ENCODE measurements around the gene SPTLC2.

The SPTLC2 gene

GRCh38 chr14:77649326-77649725, 32.9 kb upstream of the SPTLC2 start:
- TF ChIP-seq, protein P1, sequence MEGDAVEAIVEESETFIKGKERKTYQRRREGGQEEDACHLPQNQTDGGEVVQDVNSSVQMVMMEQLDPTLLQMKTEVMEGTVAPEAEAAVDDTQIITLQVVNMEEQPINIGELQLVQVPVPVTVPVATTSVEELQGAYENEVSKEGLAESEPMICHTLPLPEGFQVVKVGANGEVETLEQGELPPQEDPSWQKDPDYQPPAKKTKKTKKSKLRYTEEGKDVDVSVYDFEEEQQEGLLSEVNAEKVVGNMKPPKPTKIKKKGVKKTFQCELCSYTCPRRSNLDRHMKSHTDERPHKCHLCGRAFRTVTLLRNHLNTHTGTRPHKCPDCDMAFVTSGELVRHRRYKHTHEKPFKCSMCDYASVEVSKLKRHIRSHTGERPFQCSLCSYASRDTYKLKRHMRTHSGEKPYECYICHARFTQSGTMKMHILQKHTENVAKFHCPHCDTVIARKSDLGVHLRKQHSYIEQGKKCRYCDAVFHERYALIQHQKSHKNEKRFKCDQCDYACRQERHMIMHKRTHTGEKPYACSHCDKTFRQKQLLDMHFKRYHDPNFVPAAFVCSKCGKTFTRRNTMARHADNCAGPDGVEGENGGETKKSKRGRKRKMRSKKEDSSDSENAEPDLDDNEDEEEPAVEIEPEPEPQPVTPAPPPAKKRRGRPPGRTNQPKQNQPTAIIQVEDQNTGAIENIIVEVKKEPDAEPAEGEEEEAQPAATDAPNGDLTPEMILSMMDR (IDR thresholded peaks at IDR 0.05; ENCODE audit: extremely low read depth, insufficient read depth, missing control alignments) = no peak

DNA sequence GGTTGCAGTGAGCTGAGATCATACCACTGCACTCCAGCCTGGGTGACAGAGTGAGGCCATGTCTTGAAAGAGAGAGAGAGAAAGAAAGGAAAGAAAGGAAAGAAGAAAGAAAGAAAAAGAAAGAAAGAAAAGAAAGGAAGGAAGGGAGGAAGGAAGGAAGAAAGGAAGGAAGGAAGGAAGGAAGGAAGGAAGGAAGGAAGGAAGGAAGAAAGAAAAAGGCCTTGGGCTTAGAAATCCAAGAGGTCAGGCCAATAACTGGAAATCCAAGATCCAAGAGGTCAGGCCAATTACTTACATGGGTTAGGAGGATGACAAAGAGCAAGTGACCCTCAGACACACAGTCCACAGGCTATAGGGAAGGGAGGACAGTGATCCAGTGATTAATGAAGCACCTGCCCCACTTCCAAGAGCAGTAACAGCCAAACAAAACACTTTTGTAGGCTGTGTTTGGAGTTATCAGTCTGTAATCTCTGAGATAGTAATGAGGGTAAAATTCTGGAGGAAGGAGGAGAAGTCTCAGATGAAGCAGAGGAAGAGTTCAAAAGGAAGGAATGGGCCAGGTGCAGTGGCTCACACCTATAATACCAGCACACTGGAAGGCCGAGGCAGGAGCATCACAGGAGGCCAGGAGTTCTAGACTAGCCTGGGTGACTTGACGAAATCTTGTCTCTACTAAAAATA, 32.2 kb upstream of the SPTLC2 start:
- TF ChIP-seq, protein P1 (IDR thresholded peaks at IDR 0.05; ENCODE audit: extremely low read depth, insufficient read depth, missing control alignments) = no peak
- in situ Hi-C loops (cut with MboI; ENCODE audit: low pct_unique_long_range_greater_than_20kb, low sequenced_read_pairs, unreplicated experiment) = no loop called here

More at GRCh38 chr14:77649326-77649725, 32.9 kb upstream of the SPTLC2 start:
- no peak for DNase-seq (ENCODE audit: low spot score)
- in situ Hi-C loops (cut with MboI; ENCODE audit: low pct_unique_long_range_greater_than_20kb, low sequenced_read_pairs, unreplicated experiment) = no loop called here

GRCh38 chr14:77647853-77648252, 31.4 kb upstream of the SPTLC2 start:
- in situ Hi-C loops (cut with MboI; ENCODE audit: low pct_unique_long_range_greater_than_20kb, low sequenced_read_pairs, unreplicated experiment) = no loop called here
- TF ChIP-seq, protein P1 (IDR thresholded peaks at IDR 0.05; ENCODE audit: extremely low read depth, insufficient read depth, missing control alignments) = no peak

More for the DNA sequence above, 32.2 kb upstream of the SPTLC2 start:
- DNase-seq (ENCODE audit: low spot score) = no peak

GRCh38 chr14:77646907-77647306, 30.5 kb upstream of the SPTLC2 start:
- in situ Hi-C loops (cut with MboI; ENCODE audit: low pct_unique_long_range_greater_than_20kb, low sequenced_read_pairs, unreplicated experiment) = no loop called here
- no peak for DNase-seq (ENCODE audit: low spot score)
- TF ChIP-seq, protein P1 (IDR thresholded peaks at IDR 0.05; ENCODE audit: extremely low read depth, insufficient read depth, missing control alignments) = no peak

More at GRCh38 chr14:77647853-77648252, 31.4 kb upstream of the SPTLC2 start:
- DNase-seq (ENCODE audit: low spot score) = no peak

DNA sequence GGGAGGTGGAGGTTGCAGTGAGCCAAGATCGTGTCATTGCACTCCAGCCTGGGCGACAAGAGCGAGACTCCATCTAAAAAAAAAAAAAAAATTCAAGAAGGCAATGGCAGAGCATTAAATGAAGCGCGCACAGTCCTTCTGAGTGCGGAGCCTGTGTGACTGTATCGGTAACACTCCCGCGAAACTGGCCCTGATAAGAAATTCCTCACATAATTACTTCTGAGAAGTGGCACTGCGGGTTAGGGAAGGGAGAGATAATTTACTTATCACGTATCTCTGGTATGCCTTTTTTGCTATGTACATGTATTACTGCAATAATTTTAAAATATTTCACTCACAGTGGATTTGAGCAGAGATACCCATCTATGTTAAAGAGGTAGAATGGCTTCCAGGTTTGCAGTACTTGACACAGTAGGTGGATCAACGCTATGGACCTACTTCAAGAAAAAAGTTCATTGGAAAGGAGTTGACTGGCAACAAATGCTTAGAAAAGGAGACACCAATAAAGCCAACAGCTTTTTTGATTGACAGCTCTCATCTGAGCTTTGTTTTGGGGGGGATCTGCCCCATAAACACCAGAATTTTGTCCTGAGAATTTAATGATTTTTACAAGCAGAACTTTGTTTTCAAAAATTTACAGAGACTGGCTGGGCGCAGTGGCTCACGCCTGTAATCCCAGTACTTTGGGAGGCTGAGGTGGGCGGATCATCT, 29.2 kb upstream of the SPTLC2 start:
- no peak for DNase-seq (ENCODE audit: low spot score)
- TF ChIP-seq, protein P1 (IDR thresholded peaks at IDR 0.05; ENCODE audit: extremely low read depth, insufficient read depth, missing control alignments) = no peak
- in situ Hi-C loops (cut with MboI; ENCODE audit: low pct_unique_long_range_greater_than_20kb, low sequenced_read_pairs, unreplicated experiment) = no loop called here

GRCh38 chr14:77642407-77642806, 26.0 kb upstream of the SPTLC2 start:
- TF ChIP-seq, protein P1 (IDR thresholded peaks at IDR 0.05; ENCODE audit: extremely low read depth, insufficient read depth, missing control alignments) = no peak
- DNase-seq (ENCODE audit: low spot score) = no peak
- in situ Hi-C loops (cut with MboI; ENCODE audit: low pct_unique_long_range_greater_than_20kb, low sequenced_read_pairs, unreplicated experiment) = no loop called here
